T-helper 1 cell treated with Interleukin-12 subunit alpha and Interleukin-12 subunit beta and Interleukin-4 antibody, amounts not matched to agents 30 μg/mL and 1 μg/mL, for 36 hours (primary cell): ENCODE measurements around the gene SPINDOC.

Experiments
- H3K27ac Mint-ChIP-seq: one replicate; pipeline ENCODE4 v1.8.0; 2021; ENCODE audit warnings: mild to moderate bottlenecking, mixed read lengths
- H3K27me3 Mint-ChIP-seq: one replicate; pipeline ENCODE4 v1.8.0; 2021; ENCODE audit warnings: low read depth, mixed read lengths
- H3K36me3 Mint-ChIP-seq: one replicate; pipeline ENCODE4 v1.8.0; 2021; ENCODE audit warnings: low read depth, mixed read lengths
- H3K4me1 Mint-ChIP-seq: one replicate; pipeline ENCODE4 v1.8.0; 2021; ENCODE audit warnings: low read depth, mixed read lengths
- H3K4me3 Mint-ChIP-seq: one replicate; pipeline ENCODE4 v1.8.0; 2021; ENCODE audit warnings: mild to moderate bottlenecking, moderate library complexity, mixed read lengths
- H3K9me3 Mint-ChIP-seq: one replicate; pipeline ENCODE4 v1.8.0; 2021; ENCODE audit warnings: mixed read lengths

The SPINDOC gene

DNA sequence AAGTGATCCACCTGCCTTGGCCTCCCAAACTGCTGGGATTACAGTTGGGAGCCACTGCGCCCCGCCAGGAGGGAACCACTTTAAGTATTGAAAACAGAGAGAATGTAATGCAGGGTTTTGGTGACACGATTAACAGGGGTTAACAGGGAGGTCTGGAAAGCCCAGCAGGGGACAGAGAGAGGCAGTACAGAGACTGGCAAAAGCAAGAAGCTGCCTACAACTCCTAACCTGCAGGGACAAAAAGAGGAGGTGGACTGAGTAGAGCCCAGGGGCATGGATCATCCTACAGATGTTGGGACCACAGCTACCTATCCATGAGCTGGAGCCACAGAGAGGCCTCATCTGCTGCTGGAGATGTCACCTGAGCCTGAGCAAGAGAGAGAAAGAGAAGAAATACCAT, 1.7 kb upstream of the SPINDOC start:
- Mint-ChIP-seq H3K27ac (no peak overlapping the region), H3K27me3 (no peaks in the 10 kb centered on the region), H3K36me3 (peaks cover 8% of the 10 kb centered on the region), H3K9me3 (no peaks in the 10 kb centered on the region), H3K4me1 (peaks cover 22% of the 10 kb centered on the region), H3K4me3 (no peak overlapping the region)

GRCh38 chr11:63813563-63814382, 517 bp downstream of the SPINDOC start:
- Mint-ChIP-seq H3K27me3 (no peaks in the 10 kb centered on the region), H3K4me3 (peak overlapping the region; percentile 79), H3K4me1 (peaks cover 24% of the 10 kb centered on the region), H3K36me3 (peaks cover 13% of the 10 kb centered on the region), H3K27ac (peak overlapping the region; percentile 70), H3K9me3 (no peaks in the 10 kb centered on the region)

DNA sequence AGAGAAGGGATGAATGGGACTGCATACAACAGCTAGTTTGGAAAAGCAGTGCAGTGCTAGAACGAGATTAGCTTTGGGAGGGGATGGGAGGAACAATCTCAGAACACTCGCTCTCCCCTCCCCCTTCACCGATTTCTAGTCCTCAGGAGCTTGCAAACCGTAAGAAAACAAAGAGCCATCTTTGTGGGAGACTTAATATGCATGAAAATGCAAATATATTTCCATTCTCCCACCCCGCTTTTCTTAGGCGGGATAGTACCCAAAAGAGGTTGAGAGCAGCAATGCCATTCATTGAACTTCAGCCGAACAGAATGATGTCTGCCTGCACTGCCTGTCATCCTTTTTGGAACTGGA, 1.1 kb downstream of the SPINDOC start:
- Mint-ChIP-seq H3K36me3 (peaks cover 13% of the 10 kb centered on the region), H3K27me3 (no peaks in the 10 kb centered on the region), H3K4me1 (peaks cover 24% of the 10 kb centered on the region), H3K4me3 (peak overlapping the region; percentile 79), H3K27ac (peak overlapping the region; percentile 41), H3K9me3 (no peaks in the 10 kb centered on the region)

DNA sequence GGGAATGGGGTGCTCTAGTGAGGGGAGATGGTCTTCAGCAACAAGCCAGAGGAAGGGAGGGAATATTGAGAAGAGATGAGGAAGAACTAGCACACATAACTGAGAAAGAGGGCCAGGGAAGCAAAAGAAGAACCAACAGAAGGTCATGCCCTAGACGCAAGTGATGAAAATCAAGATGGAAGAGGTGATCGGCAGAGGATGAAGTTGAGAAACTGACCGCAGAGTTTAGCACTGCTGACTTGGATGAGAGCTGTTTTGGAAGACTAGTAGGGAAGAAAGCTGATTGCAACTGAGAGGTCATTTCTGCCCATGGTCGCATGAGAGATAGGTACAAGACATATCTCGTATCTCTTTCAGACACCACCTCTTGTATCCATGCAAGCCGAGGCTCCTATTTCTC, 2.9 kb downstream of the SPINDOC start:
- Mint-ChIP-seq H3K36me3 (peaks cover 21% of the 10 kb centered on the region), H3K27ac (no peak overlapping the region), H3K9me3 (no peaks in the 10 kb centered on the region), H3K4me1 (peaks cover 24% of the 10 kb centered on the region), H3K27me3 (no peaks in the 10 kb centered on the region), H3K4me3 (peak overlapping the region; percentile 48)

DNA sequence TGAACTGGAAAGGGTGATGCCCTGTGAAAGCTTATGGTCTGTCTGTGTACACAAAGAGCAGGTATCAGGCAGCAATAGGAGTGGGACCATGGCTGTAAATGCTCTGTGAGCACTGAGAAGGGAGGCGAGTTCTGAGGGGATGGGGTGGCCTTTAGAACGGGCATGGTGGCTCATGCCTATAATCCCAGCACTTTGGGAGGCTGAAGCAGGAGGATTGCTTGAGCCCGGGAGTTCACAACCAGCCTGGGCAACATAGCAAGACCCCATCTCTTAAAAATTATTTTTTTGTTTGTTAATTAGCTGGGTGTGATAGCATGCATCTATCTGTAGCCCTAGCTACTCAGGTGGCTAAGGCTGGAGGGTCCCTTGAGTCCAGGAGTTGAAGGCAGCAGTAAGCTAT, 3.5 kb downstream of the SPINDOC start:
- H3K9me3 Mint-ChIP-seq, result no peaks in the 10 kb centered on the region

DNA sequence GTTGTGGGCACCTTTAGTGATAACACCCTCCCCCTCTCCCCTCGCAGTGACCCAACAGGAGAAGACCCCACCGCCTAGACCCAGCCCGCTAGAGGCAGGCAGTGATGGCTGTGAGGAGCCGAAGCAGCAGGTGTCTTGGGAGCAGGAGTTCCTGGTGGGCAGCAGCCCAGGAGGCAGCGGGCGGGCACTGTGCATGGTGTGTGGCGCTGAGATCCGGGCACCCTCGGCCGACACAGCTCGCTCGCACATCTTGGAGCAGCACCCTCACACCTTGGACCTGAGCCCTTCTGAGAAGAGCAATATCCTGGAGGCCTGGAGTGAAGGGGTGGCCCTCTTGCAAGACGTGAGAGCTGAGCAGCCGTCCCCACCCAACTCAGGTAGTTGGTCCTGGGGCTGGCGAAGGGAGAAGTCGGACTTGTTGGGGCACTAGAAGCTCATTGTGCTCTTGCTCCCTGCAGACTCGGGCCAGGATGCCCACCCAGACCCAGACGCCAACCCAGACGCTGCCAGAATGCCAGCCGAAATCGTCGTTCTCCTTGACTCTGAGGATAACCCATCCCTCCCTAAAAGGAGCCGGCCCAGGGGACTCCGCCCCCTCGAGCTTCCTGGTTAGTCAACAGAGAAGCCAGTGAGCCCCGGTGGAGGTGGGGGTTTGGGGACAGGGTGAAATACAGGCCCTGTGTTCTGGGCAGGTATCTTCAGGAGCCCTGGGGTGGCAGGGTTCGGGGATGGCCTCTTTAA, 4.7 kb downstream of the SPINDOC start:
- H3K4me3 Mint-ChIP-seq, result no peak overlapping the region
- no peak overlapping the region for H3K27ac Mint-ChIP-seq
- peaks cover 21% of the 10 kb centered on the region for H3K4me1 Mint-ChIP-seq
- no peaks in the 10 kb centered on the region for H3K9me3 Mint-ChIP-seq
- H3K27me3 Mint-ChIP-seq, result no peaks in the 10 kb centered on the region
- H3K36me3 Mint-ChIP-seq, result peaks cover 32% of the 10 kb centered on the region

More for the DNA sequence above, 3.5 kb downstream of the SPINDOC start:
- no peaks in the 10 kb centered on the region for H3K27me3 Mint-ChIP-seq
- H3K27ac Mint-ChIP-seq, result no peak overlapping the region
- H3K36me3 Mint-ChIP-seq, result peaks cover 25% of the 10 kb centered on the region
- peaks cover 24% of the 10 kb centered on the region for H3K4me1 Mint-ChIP-seq
- no peak overlapping the region for H3K4me3 Mint-ChIP-seq

- Mint-ChIP-seq H3K9me3 (no peaks in the 10 kb centered on the region), H3K27ac (no peak overlapping the region), H3K4me3 (no peak overlapping the region), H3K36me3 (peaks cover 36% of the 10 kb centered on the region), H3K4me1 (peaks cover 21% of the 10 kb centered on the region), H3K27me3 (no peaks in the 10 kb centered on the region)
These were observed 5.4 kb downstream of the SPINDOC start for GRCh38 chr11:63818609-63819008.

GRCh38 chr11:63821411-63821810, 8.2 kb downstream of the SPINDOC start:
- no peaks in the 10 kb centered on the region for H3K27me3 Mint-ChIP-seq
- H3K4me3 Mint-ChIP-seq, result no peak overlapping the region
- no peaks in the 10 kb centered on the region for H3K9me3 Mint-ChIP-seq
- peaks cover 4% of the 10 kb centered on the region for H3K4me1 Mint-ChIP-seq
- H3K36me3 Mint-ChIP-seq, result peaks cover 45% of the 10 kb centered on the region
- H3K27ac Mint-ChIP-seq, result no peak overlapping the region

GRCh38 chr11:63826471-63827190, 13.4 kb downstream of the SPINDOC start:
- no peak overlapping the region for H3K27ac Mint-ChIP-seq
- no peaks in the 10 kb centered on the region for H3K9me3 Mint-ChIP-seq
- peaks cover 29% of the 10 kb centered on the region for H3K36me3 Mint-ChIP-seq
- H3K4me3 Mint-ChIP-seq, result no peak overlapping the region
- no peaks in the 10 kb centered on the region for H3K27me3 Mint-ChIP-seq
- H3K4me1 Mint-ChIP-seq, result peaks cover 2% of the 10 kb centered on the region

DNA sequence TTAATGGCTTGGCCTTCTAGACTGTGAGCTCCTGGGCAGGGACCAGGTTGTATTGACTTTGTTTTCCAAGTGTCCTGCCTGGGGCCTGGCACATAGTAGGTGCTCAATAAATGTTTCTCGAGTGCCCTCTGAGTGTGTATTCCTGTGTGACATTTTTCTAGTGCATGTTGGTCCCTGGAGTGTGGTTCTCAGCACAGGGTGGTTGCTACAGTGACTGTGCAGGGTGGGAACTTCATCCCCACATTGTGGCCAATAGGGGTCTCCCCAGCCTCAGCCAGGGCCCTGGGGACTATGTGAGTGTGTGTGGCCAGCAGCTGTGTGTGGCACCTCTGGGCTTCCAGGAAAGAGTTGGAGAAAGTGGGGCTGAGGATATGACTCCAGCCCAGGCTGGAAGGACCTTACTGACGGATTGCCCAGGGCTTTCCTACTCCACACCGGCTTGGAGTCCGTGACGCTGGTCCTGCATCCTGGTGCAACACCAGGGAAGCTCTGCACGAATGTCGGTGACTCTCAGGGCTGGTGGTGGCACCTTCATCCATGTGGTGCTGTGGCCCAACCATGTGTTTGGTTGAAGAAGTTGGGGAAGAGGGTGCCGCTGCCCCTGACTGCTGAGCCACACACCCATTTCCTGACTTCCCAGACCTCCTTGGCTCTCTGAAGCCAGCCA, 16.7 kb downstream of the SPINDOC start:
- H3K9me3 Mint-ChIP-seq, result no peaks in the 10 kb centered on the region
- H3K36me3 Mint-ChIP-seq, result peaks cover 9% of the 10 kb centered on the region
- H3K4me3 Mint-ChIP-seq, result no peak overlapping the region
- H3K4me1 Mint-ChIP-seq, result no peaks in the 10 kb centered on the region
- no peaks in the 10 kb centered on the region for H3K27me3 Mint-ChIP-seq
- no peak overlapping the region for H3K27ac Mint-ChIP-seq

DNA sequence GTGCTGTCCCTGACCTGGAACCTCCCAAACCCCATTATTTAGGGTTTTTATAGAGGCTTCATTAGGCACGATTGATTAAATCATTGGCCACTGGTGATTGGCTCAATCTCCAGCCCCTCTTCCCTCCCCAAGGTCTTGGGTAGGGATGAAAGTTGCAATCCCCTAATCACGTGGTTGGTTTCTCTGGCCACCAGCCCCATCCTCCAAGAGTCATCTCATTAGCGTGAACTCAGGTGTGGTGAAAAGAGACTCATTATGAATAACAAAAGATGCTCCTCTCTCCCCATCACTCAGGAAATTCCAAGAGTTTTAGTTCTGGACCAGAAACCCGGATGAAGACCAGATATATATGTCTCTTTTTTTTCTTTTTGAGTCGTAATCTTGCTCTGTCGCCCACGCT, 18.1 kb downstream of the SPINDOC start:
- H3K4me3 Mint-ChIP-seq, result no peak overlapping the region
- H3K9me3 Mint-ChIP-seq, result no peaks in the 10 kb centered on the region
- peaks cover 1% of the 10 kb centered on the region for H3K36me3 Mint-ChIP-seq
- H3K4me1 Mint-ChIP-seq, result no peaks in the 10 kb centered on the region
- H3K27me3 Mint-ChIP-seq, result no peaks in the 10 kb centered on the region
- H3K27ac Mint-ChIP-seq, result no peak overlapping the region

- no peaks in the 10 kb centered on the region for H3K9me3 Mint-ChIP-seq
- H3K27me3 Mint-ChIP-seq, result no peaks in the 10 kb centered on the region
- no peak overlapping the region for H3K4me3 Mint-ChIP-seq
- H3K27ac Mint-ChIP-seq, result no peak overlapping the region
- H3K36me3 Mint-ChIP-seq, result no peaks in the 10 kb centered on the region
- H3K4me1 Mint-ChIP-seq, result peaks cover 3% of the 10 kb centered on the region
These were observed 19.1 kb downstream of the SPINDOC start for GRCh38 chr11:63832336-63832735.

DNA sequence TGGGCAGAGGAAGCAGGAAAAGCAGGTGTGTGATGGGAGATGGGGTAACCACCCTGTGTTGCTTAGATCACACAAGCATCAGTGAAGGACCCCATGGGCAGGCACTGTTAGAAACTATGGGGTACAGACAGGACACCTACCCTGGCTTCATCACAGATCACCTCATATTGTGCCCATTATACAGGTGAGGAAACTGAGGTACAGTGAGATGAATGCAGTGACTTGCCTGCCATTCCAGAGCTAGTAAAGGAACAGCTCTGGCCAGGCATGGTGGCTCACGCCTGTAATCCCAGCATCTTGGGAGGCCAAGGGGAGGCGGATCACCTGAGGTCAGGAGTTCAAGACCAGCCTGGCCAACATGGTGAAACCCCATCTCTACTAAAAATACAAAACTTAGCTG, 19.8 kb downstream of the SPINDOC start:
- H3K27me3 Mint-ChIP-seq, result no peaks in the 10 kb centered on the region
- H3K9me3 Mint-ChIP-seq, result no peaks in the 10 kb centered on the region
- H3K4me3 Mint-ChIP-seq, result no peak overlapping the region
- no peaks in the 10 kb centered on the region for H3K36me3 Mint-ChIP-seq
- peaks cover 10% of the 10 kb centered on the region for H3K4me1 Mint-ChIP-seq
- H3K27ac Mint-ChIP-seq, result no peak overlapping the region

DNA sequence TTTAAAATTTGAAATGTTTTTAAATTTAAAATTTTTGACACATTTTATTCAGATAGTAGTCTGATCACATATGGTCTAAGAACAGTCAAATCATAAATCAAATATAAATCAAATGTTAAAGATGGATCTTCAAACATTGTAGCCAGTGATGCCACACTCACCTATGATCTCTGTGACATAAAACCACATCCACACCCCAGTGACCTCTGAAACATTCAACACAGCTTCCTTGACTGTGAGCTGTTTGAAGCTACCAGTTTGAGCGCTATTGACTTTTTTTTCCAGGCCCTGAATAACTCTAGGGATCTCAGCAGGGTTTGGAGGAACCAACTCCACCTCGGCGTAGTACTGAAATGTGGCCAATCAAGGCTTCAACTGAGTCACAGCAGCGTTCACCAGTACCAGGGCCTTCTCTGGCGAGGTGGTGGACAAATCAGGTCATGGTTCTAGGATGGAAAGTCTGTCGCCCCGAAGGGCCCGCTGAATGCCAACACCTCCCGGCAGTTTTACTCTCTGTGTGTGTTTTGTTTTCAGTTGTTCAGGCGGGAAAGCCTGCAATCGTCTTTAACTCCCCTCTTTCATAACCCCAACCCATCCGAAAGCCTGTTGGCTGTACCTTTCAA, 21.4 kb downstream of the SPINDOC start:
- Mint-ChIP-seq H3K27ac (no peak overlapping the region), H3K4me1 (peaks cover 13% of the 10 kb centered on the region), H3K4me3 (no peak overlapping the region), H3K9me3 (no peaks in the 10 kb centered on the region), H3K27me3 (no peaks in the 10 kb centered on the region), H3K36me3 (no peaks in the 10 kb centered on the region)
